NCI-H2171 (cell line): ENCODE data around the gene CYTH4.
"Not testable (repeated sequence)": the region's sequence is repeated elsewhere in the genome, so short reads cannot be mapped to it uniquely, and the experiment has no call there.

ENCODE experiments used
- DNase-seq: peaks from one replicate; lab custom pipeline; 2025; lab: John Stamatoyannopoulos, UW

The CYTH4 gene

GRCh38 chr22:37249986-37250385, 32.3 kb upstream of the CYTH4 start:
- DNase-seq = no peak

- DNase-seq = not testable (repeated sequence)
Measured at GRCh38 chr22:37251836-37252235, 30.5 kb upstream of the CYTH4 start.

- DNase-seq = no peak
Measured at GRCh38 chr22:37253126-37253660, 29.1 kb upstream of the CYTH4 start.

- no peak for DNase-seq
Measured at GRCh38 chr22:37254209-37254866, 28.0 kb upstream of the CYTH4 start.

GRCh38 chr22:37254867-37255233, 27.5 kb upstream of the CYTH4 start:
- DNase-seq = no peak

GRCh38 chr22:37255558-37256006, 26.7 kb upstream of the CYTH4 start:
- DNase-seq = no peak

GRCh38 chr22:37256075-37256726, 26.1 kb upstream of the CYTH4 start:
- DNase-seq = no peak

GRCh38 chr22:37258005-37258752, 24.1 kb upstream of the CYTH4 start:
- no peak for DNase-seq

GRCh38 chr22:37258753-37259401, 23.4 kb upstream of the CYTH4 start:
- no peak for DNase-seq

GRCh38 chr22:37259540-37260029, 22.7 kb upstream of the CYTH4 start:
- no peak for DNase-seq

GRCh38 chr22:37260155-37260795, 22.0 kb upstream of the CYTH4 start:
- DNase-seq = no peak

GRCh38 chr22:37260901-37261336, 21.4 kb upstream of the CYTH4 start:
- DNase-seq = peak; percentile 50

GRCh38 chr22:37262346-37262745, 20.0 kb upstream of the CYTH4 start:
- no peak for DNase-seq

GRCh38 chr22:37263966-37264887, 18.1 kb upstream of the CYTH4 start:
- no peak for DNase-seq

GRCh38 chr22:37266581-37267134, 15.7 kb upstream of the CYTH4 start:
- DNase-seq = no peak

GRCh38 chr22:37267135-37267587, 15.1 kb upstream of the CYTH4 start:
- no peak for DNase-seq

GRCh38 chr22:37267661-37268413, 14.5 kb upstream of the CYTH4 start:
- DNase-seq = no peak

- no peak for DNase-seq
Measured at GRCh38 chr22:37269936-37270678, 12.2 kb upstream of the CYTH4 start.
